ENCODE results near the gene GAL3ST3. TPM values are rescaled to one million over a fixed set of nuclear protein-coding genes. Genes with fewer than 3 reads are reported as not detected.
"Not testable (repeated sequence)": the region's sequence is repeated elsewhere in the genome, so short reads cannot be mapped to it uniquely, and the experiment has no call there.

Gene GAL3ST3
- total and polyA plus RNA-seq, 2 donors (not counting 1 experiment from before 2014, with no cell fraction given) = not detected

DNA sequence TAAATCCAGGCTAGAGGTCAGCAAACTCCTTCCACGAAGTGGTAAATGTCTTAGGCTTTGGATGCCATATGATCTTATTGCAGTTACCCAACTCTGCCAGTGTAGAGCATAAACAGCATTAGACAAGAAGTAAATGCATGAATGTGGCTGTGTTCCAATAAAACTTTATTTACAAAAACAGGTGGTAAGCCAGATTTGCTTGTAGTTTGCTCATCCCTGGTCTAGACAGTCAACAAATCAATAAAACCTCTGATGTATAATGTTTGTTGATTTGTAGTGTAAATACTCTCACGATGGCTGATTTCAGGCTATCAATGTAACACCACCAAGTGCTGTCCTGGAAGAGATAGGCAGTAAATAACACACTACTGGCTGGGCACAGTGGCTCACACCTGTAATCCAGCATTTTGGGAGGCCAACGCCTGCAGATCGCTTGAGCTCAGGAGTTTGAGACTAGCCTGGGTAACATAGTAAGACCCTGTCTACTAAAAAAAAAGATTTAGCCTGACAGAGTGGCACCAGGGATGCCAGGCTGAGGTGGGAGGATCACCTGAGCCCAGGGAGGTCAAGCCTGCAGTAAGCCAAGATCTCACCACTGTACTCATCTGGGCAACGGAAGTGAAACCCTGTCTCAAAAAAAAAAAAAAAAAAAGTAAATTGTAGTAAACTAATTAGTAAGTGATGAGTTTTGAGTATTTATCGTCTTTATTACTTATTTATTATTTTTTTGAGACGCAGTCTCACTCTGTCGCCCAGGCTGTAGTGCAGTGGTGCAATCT lies 15.8 kb downstream of the GAL3ST3 start:
- POLR2A ChIA-PET = interaction anchor here (0.7 kb wide), 1 partner anchor 83 kb away, joined by 5 read pairs; no protein-coding TSS in a partner anchor
- ATAC-seq (ENCODE audit: low read depth) (no peak), DNase-seq (no peak)
- no peak overlapping the region for H3K27ac ChIP-seq (ENCODE audit: low read length in 2 of 2)
- H3K36me3 ChIP-seq (replicated peaks in 1 of 2; ENCODE audit: control extremely low read depth in 1 of 2, control insufficient read depth in 1 of 2, extremely low read depth in 1 of 2, insufficient read depth in 2 of 2, low read length in 1 of 2) = no peaks in the 10 kb centered on the region
- no peak overlapping the region for H3K27ac Mint-ChIP-seq
- no peak overlapping the region for H2AFZ ChIP-seq (ENCODE audit: insufficient read depth, low read depth, low read length, poor library complexity, severe bottlenecking)
- H3K4me3 ChIP-seq (ENCODE audit: control extremely low read depth in 1 of 5, extremely low read depth in 1 of 5, insufficient read depth in 1 of 5, low read depth in 2 of 5, low read length in 4 of 5) = no peak overlapping the region
- intact Hi-C loops (cut with micrococcal nuclease) = no loop called here
- no peaks in the 10 kb centered on the region for H3K9me3 Mint-ChIP-seq (ENCODE audit: insufficient read depth)
- TF ChIP-seq EZH2 (IDR thresholded peaks at IDR 0.05; ENCODE audit: borderline replicate concordance, insufficient read depth, low read depth, low read length, poor library complexity, severe bottlenecking) = no peak
- TF ChIP-seq, protein P1, sequence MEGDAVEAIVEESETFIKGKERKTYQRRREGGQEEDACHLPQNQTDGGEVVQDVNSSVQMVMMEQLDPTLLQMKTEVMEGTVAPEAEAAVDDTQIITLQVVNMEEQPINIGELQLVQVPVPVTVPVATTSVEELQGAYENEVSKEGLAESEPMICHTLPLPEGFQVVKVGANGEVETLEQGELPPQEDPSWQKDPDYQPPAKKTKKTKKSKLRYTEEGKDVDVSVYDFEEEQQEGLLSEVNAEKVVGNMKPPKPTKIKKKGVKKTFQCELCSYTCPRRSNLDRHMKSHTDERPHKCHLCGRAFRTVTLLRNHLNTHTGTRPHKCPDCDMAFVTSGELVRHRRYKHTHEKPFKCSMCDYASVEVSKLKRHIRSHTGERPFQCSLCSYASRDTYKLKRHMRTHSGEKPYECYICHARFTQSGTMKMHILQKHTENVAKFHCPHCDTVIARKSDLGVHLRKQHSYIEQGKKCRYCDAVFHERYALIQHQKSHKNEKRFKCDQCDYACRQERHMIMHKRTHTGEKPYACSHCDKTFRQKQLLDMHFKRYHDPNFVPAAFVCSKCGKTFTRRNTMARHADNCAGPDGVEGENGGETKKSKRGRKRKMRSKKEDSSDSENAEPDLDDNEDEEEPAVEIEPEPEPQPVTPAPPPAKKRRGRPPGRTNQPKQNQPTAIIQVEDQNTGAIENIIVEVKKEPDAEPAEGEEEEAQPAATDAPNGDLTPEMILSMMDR (IDR thresholded peaks at IDR 0.05) = no peak
- no peaks in the 10 kb centered on the region for H3K79me2 ChIP-seq (ENCODE audit: control insufficient read depth, insufficient read depth, low read length)
- H3K9ac ChIP-seq (ENCODE audit: low read length) = no peak overlapping the region
- no peak overlapping the region for H3K4me3 Mint-ChIP-seq
- CTCF ChIA-PET = interaction anchor here (0.7 kb wide), 1 partner anchor 503 kb away, joined by 4 read pairs; no protein-coding TSS in a partner anchor
- WGBS (ENCODE audit: insufficient coverage) = 91% methylated on average over 3 of the region's 8 CpGs
- peaks cover 0 to 4% (median 1%) of the 10 kb centered on the region in 4 experiments for H3K27me3 ChIP-seq (replicated peaks in 1 of 4; ENCODE audit: control extremely low read depth in 1 of 4, control insufficient read depth in 3 of 4, insufficient read depth in 4 of 4, low read length in 3 of 4)
- no peaks in the 10 kb centered on the region for H4K20me1 ChIP-seq (ENCODE audit: control insufficient read depth, insufficient read depth, low read length, poor library complexity, severe bottlenecking)
- no peaks in the 10 kb centered on the region for H3K4me1 ChIP-seq (ENCODE audit: control insufficient read depth in 2 of 2, insufficient read depth in 2 of 2, low read length in 2 of 2)
- H3K4me2 ChIP-seq (replicated peaks; ENCODE audit: low read depth, low read length, poor library complexity, severe bottlenecking) = no peak overlapping the region
- peaks cover 10% of the 10 kb centered on the region for H3K27me3 Mint-ChIP-seq
- H3K4me1 Mint-ChIP-seq = no peaks in the 10 kb centered on the region
- peaks cover 0 to 10% (median 0%) of the 10 kb centered on the region in 3 donors for H3K9me3 ChIP-seq (ENCODE audit: control extremely low read depth in 1 of 3, control insufficient read depth in 2 of 3, insufficient read depth in 1 of 3, low read length in 2 of 3)

DNA sequence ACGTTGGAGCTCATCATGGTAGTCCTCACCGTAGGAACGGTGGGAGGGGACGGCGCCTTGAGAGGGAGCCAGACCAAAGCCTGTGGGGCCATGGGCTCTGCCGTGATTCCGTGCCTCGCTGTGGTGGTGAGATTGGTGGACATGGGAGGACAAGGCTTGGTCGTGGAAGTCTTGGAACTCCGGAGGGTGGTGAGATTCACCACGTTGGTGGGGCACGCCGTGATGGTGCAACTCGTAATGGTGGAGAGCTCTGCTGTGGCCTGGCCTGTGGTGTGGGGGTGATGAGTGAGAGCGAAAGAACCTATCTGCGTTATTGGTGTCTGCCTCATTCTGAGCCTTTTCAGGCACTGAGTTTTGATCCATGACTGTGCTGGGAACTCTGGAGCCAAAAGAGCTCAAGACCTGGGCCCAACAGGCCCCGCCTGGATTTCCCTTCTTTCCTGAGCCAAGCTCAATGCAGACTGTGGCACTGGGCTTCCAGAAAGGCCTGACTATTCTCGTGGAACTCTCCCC lies 22.9 kb downstream of the GAL3ST3 start, which contains the start of gene CATSPER1:
CATSPER1 (minus strand) TSS at position 463 of the 513 bp plus-strand sequence; CDS start at position 363, 100 bp downstream.
- no peak within 1 kb of the TSS for H3K4me3 ChIP-seq (ENCODE audit: control extremely low read depth in 1 of 5, extremely low read depth in 1 of 5, insufficient read depth in 1 of 5, low read depth in 2 of 5, low read length in 4 of 5)
- ATAC-seq (ENCODE audit: low read depth) = no peak
- no peaks in the 10 kb centered on the region for H3K9me3 Mint-ChIP-seq (ENCODE audit: insufficient read depth)
- no peak within 1 kb of the TSS for H3K4me3 Mint-ChIP-seq
- TF ChIP-seq, protein P1 (IDR thresholded peaks at IDR 0.05) = no peak
- TF ChIP-seq EZH2 (IDR thresholded peaks at IDR 0.05; ENCODE audit: borderline replicate concordance, insufficient read depth, low read depth, low read length, poor library complexity, severe bottlenecking) = no peak
- peaks cover 5% of the 10 kb centered on the region for H3K4me1 Mint-ChIP-seq
- no peak for DNase-seq
- H3K9me3 ChIP-seq (ENCODE audit: control extremely low read depth in 1 of 3, control insufficient read depth in 2 of 3, insufficient read depth in 1 of 3, low read length in 2 of 3) = no peaks in the 10 kb centered on the region
- no peak within 1 kb of the TSS for H3K27ac Mint-ChIP-seq
- H3K4me2 ChIP-seq (replicated peaks; ENCODE audit: low read depth, low read length, poor library complexity, severe bottlenecking) = no peak within 1 kb of the TSS
- intact Hi-C loops (cut with micrococcal nuclease) = no loop called here
- peaks cover 7% of the 10 kb centered on the region for H3K27me3 Mint-ChIP-seq
- no peak within 1 kb of the TSS for H3K9ac ChIP-seq (ENCODE audit: low read length)
- H3K27me3 ChIP-seq (replicated peaks in 1 of 4; ENCODE audit: control extremely low read depth in 1 of 4, control insufficient read depth in 3 of 4, insufficient read depth in 4 of 4, low read length in 3 of 4) = peaks cover 0 to 9% (median 4%) of the 10 kb centered on the region in 4 experiments
- H3K36me3 ChIP-seq (replicated peaks in 1 of 2; ENCODE audit: control extremely low read depth in 1 of 2, control insufficient read depth in 1 of 2, extremely low read depth in 1 of 2, insufficient read depth in 2 of 2, low read length in 1 of 2) = no peaks in the 10 kb centered on the region
- ChIA-PET POLR2A (no interaction called here), CTCF (interaction anchor here (1.0 to 2.2 kb wide), 2 partner anchors 19 to 24 kb away, joined by 3 to 7 read pairs; partner anchors contain the start of genes BANF1 and EIF1AD)
- H3K79me2 ChIP-seq (ENCODE audit: control insufficient read depth, insufficient read depth, low read length) = no peaks in the 10 kb centered on the region
- no peaks in the 10 kb centered on the region for H4K20me1 ChIP-seq (ENCODE audit: control insufficient read depth, insufficient read depth, low read length, poor library complexity, severe bottlenecking)
- WGBS (ENCODE audit: insufficient coverage) = 91% methylated on average over 18 of the region's 18 CpGs
- H3K27ac ChIP-seq (ENCODE audit: low read length in 2 of 2) = no peak within 1 kb of the TSS
- peaks cover 7% of the 10 kb centered on the region in 2 donors for H3K4me1 ChIP-seq (ENCODE audit: control insufficient read depth in 2 of 2, insufficient read depth in 2 of 2, low read length in 2 of 2)
- no peak within 1 kb of the TSS for H2AFZ ChIP-seq (ENCODE audit: insufficient read depth, low read depth, low read length, poor library complexity, severe bottlenecking)

DNA sequence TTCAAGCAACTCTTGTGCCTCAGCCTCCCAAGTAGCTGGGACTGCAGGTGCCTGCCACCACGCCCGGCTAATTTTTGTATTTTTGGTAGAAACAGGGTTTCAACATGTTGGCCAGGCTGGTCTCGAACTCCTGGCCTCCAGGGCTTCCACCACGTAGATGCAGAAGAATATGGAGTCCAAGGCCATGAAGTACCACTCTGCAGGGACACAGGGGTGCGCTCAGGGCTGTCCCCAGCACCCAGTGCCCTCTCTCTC lies 25.8 kb downstream of the GAL3ST3 start:
- H3K9me3 Mint-ChIP-seq (ENCODE audit: insufficient read depth); DNase-seq; H3K36me3 ChIP-seq (replicated peaks in 1 of 2; ENCODE audit: control extremely low read depth in 1 of 2, control insufficient read depth in 1 of 2, extremely low read depth in 1 of 2, insufficient read depth in 2 of 2, low read length in 1 of 2); POLR2A ChIA-PET; H3K4me3 ChIP-seq (ENCODE audit: control extremely low read depth in 1 of 5, extremely low read depth in 1 of 5, insufficient read depth in 1 of 5, low read depth in 2 of 5, low read length in 4 of 5); H3K4me3 Mint-ChIP-seq; H2AFZ ChIP-seq (ENCODE audit: insufficient read depth, low read depth, low read length, poor library complexity, severe bottlenecking); H3K27ac Mint-ChIP-seq; H3K4me1 Mint-ChIP-seq; H3K4me1 ChIP-seq (ENCODE audit: control insufficient read depth in 2 of 2, insufficient read depth in 2 of 2, low read length in 2 of 2); H3K27me3 Mint-ChIP-seq; H3K9ac ChIP-seq (ENCODE audit: low read length); H3K27me3 ChIP-seq (replicated peaks in 1 of 4; ENCODE audit: control extremely low read depth in 1 of 4, control insufficient read depth in 3 of 4, insufficient read depth in 4 of 4, low read length in 3 of 4); H3K4me2 ChIP-seq (replicated peaks; ENCODE audit: low read depth, low read length, poor library complexity, severe bottlenecking); H3K27ac ChIP-seq (ENCODE audit: low read length in 2 of 2); H3K79me2 ChIP-seq (ENCODE audit: control insufficient read depth, insufficient read depth, low read length); ATAC-seq (ENCODE audit: low read depth); H4K20me1 ChIP-seq (ENCODE audit: control insufficient read depth, insufficient read depth, low read length, poor library complexity, severe bottlenecking); H3K9me3 ChIP-seq (ENCODE audit: control extremely low read depth in 1 of 3, control insufficient read depth in 2 of 3, insufficient read depth in 1 of 3, low read length in 2 of 3); intact Hi-C loops (cut with micrococcal nuclease): not testable (repeated sequence)
- 68% methylated on average over 4 of the region's 5 CpGs for WGBS (ENCODE audit: insufficient coverage)
- CTCF ChIA-PET = interaction anchor here (1.2 to 2.0 kb wide), 13 partner anchors 11 to 329 kb away, joined by 3 to 11 read pairs (median 5); partner anchors contain the start of genes AP5B1, BANF1, CST6 and EIF1AD
